Fibroblast of lung (primary cell): ENCODE data around the gene USP24.

Experiments used
- EZH2 ChIP-seq: IDR thresholded peaks from 2 replicates; pipeline ENCODE4 v1.5.1; 2012; ENCODE audit warnings: low read length, control low read depth, mild to moderate bottlenecking; ENCODE audit errors: missing control alignments
- TF ChIP-seq, protein P1 (sequence below), 2 donors: IDR thresholded peaks in 1 of 2; conservative IDR thresholded peaks in 1 of 2; 1 replicate in 1 of 2; 2 replicates in 1 of 2; pipeline ENCODE4 v1.5.1; 2011 to 2012; ENCODE audit warnings: low read length in 2 of 2, control low read depth in 1 of 2, inconsistent platforms in 1 of 2, low read depth in 1 of 2, mild to moderate bottlenecking in 1 of 2

DNA sequence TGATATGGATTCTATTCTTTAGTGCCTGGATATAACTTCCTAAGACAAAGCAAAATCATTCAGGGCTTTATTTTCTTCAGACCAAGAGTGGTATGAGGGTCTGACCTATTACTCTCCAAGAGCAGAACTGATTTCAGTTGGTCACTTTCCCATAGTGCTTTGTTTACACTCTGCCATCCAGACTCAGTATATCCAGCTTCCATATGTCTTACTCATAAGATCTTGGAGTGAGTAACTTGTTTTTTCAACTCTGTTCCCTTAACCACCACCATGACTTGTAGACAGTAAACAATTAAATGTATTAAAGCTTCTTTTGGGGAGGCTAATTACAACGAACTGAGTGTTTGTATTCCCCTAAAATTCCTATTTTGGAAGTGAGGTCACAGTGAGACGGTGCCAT, 83.4 kb downstream of the USP24 start:
- TF ChIP-seq, protein P1, sequence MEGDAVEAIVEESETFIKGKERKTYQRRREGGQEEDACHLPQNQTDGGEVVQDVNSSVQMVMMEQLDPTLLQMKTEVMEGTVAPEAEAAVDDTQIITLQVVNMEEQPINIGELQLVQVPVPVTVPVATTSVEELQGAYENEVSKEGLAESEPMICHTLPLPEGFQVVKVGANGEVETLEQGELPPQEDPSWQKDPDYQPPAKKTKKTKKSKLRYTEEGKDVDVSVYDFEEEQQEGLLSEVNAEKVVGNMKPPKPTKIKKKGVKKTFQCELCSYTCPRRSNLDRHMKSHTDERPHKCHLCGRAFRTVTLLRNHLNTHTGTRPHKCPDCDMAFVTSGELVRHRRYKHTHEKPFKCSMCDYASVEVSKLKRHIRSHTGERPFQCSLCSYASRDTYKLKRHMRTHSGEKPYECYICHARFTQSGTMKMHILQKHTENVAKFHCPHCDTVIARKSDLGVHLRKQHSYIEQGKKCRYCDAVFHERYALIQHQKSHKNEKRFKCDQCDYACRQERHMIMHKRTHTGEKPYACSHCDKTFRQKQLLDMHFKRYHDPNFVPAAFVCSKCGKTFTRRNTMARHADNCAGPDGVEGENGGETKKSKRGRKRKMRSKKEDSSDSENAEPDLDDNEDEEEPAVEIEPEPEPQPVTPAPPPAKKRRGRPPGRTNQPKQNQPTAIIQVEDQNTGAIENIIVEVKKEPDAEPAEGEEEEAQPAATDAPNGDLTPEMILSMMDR (conservative IDR thresholded peaks at IDR 0.05 in 1 of 2, IDR thresholded peaks at IDR 0.05 in 1 of 2; ENCODE audit: low read depth in 1 of 2, low read length in 2 of 2): no peak
- TF ChIP-seq EZH2: no peak
